Keratinocyte (primary cell): ENCODE results near the gene SOS1. TPM values are rescaled to one million over a fixed set of nuclear protein-coding genes. Genes with fewer than 3 reads are reported as not detected.

Experiments used
- DNase-seq: peaks from one replicate; pipeline ENCODE4 v3.0.0-alpha.2; 2011; ENCODE audit warnings: low read depth, missing footprints, low spot score
- FAIRE-seq: peaks from 2 replicates; lab custom pipeline; 2011; peaks lifted over from hg19 to GRCh38; lab: Jason Lieb, UNC
- H2AFZ ChIP-seq: 2 replicates; pipeline ENCODE4 v1.6.0; 2012; ENCODE audit warnings: low read length, control low read depth, inconsistent platforms; ENCODE audit not compliant: control insufficient read depth
- H3K27ac ChIP-seq: 2 replicates; pipeline ENCODE4 v1.5.1; 2011; ENCODE audit warnings: low read length; ENCODE audit not compliant: control insufficient read depth, insufficient read depth
- H3K27me3 ChIP-seq: 3 replicates; pipeline ENCODE4 v1.6.0; 2011; ENCODE audit warnings: low read length; ENCODE audit not compliant: control insufficient read depth, insufficient read depth; ENCODE audit errors: extremely low read depth
- H3K36me3 ChIP-seq, 2 experiments: 2 replicates in 1 of 2; 3 replicates in 1 of 2; pipeline ENCODE4 v1.5.1; 2011; ENCODE audit warnings: low read length in 2 of 2, mild to moderate bottlenecking in 1 of 2; ENCODE audit not compliant: control insufficient read depth in 2 of 2, insufficient read depth in 2 of 2; ENCODE audit errors: extremely low read depth in 1 of 2
- H3K4me1 ChIP-seq: 3 replicates; pipeline ENCODE4 v1.5.1; 2011; ENCODE audit warnings: low read length; ENCODE audit not compliant: control insufficient read depth, insufficient read depth; ENCODE audit errors: extremely low read depth
- H3K4me2 ChIP-seq: 3 replicates; pipeline ENCODE4 v1.6.0; 2011; ENCODE audit warnings: low read depth, low read length; ENCODE audit not compliant: control insufficient read depth, insufficient read depth; ENCODE audit errors: extremely low read depth
- H3K4me3 ChIP-seq, 3 experiments: fragments of 200-600 bp in 1 of 3; sonication (generic) in 1 of 3; 2 replicates in 2 of 3; 3 replicates in 1 of 3; pipeline ENCODE4 v1.5.1; 2011 to 2016; ENCODE audit warnings: low read length in 3 of 3, mild to moderate bottlenecking in 3 of 3, control low read depth in 2 of 3, inconsistent platforms in 1 of 3, low read depth in 1 of 3, mixed read lengths in 1 of 3, mixed run types in 1 of 3, moderate library complexity in 1 of 3; ENCODE audit not compliant: control insufficient read depth in 2 of 3, insufficient read depth in 2 of 3; ENCODE audit errors: extremely low read depth in 1 of 3
- H3K79me2 ChIP-seq: 2 replicates; pipeline ENCODE4 v1.6.0; 2012; ENCODE audit warnings: low read length; ENCODE audit not compliant: control insufficient read depth, insufficient read depth
- H3K9ac ChIP-seq: 3 replicates; pipeline ENCODE4 v1.6.0; 2011; ENCODE audit warnings: low read length; ENCODE audit not compliant: control insufficient read depth, insufficient read depth; ENCODE audit errors: extremely low read depth
- H3K9me1 ChIP-seq: 3 replicates; pipeline ENCODE4 v1.6.0; 2011; ENCODE audit warnings: low read length; ENCODE audit not compliant: control insufficient read depth, insufficient read depth; ENCODE audit errors: extremely low read depth
- H3K9me3 ChIP-seq: 2 replicates; pipeline ENCODE4 v1.5.1; 2012; ENCODE audit warnings: low read depth, low read length; ENCODE audit not compliant: control insufficient read depth
- H4K20me1 ChIP-seq: 3 replicates; pipeline ENCODE4 v1.6.0; 2011; ENCODE audit warnings: low read length; ENCODE audit not compliant: control insufficient read depth, insufficient read depth; ENCODE audit errors: extremely low read depth
- EZH2 ChIP-seq: IDR thresholded peaks from one replicate; pipeline ENCODE4 v1.6.1; 2012; ENCODE audit warnings: inconsistent platforms, mild to moderate bottlenecking, low read length, moderate library complexity
- dilution Hi-C: fragments of 300-500 bp; cut with MboI; formaldehyde crosslinking; loops from one replicate; pipeline ENCODE4 v1.7.0; 2020; ENCODE audit warnings: low sequenced_read_pairs; ENCODE audit not compliant: extremely low pct_ligation_motif_present
- polyA plus RNA-seq, 5 experiments: library from polyadenylated mRNA; depleted of rRNA in 3 of 5; stranded (reverse) in 3 of 5; stranded (forward) in 1 of 5; unstranded in 1 of 5; fragments of >200 nt; gene quantifications; 1 replicate in 1 of 5; 2 replicates in 3 of 5; 3 replicates in 1 of 5; pipeline versions ENCODE4 v1.2.1 to v1.2.3, GENCODE V29; 2011 to 2012; ENCODE audit warnings: missing spikeins in 2 of 5, low read depth in 1 of 5, low replicate concordance in 1 of 5
- small RNA-seq, 3 experiments: library from RNA; depleted of rRNA; stranded (forward); fragments of <200 nt; gene quantifications; one replicate each; pipeline ENCODE3, GENCODE V24; 2012; ENCODE audit warnings: low read depth in 3 of 3, low replicate concordance in 1 of 3; ENCODE audit not compliant: insufficient read length in 3 of 3
- TF ChIP-seq, protein P1 (sequence below), 3 experiments: IDR thresholded peaks in 1 of 3; conservative IDR thresholded peaks in 1 of 3; optimal IDR thresholded peaks in 1 of 3; 2 replicates in 2 of 3; 3 replicates in 1 of 3; pipeline versions ENCODE3 to v1.5.1; 2011; ENCODE audit warnings: low read length in 3 of 3, mild to moderate bottlenecking in 3 of 3, moderate library complexity in 2 of 3, control low read depth in 1 of 3, inconsistent platforms in 1 of 3; ENCODE audit not compliant: insufficient read depth in 2 of 3; ENCODE audit errors: extremely low read depth in 1 of 3

The SOS1 gene
- polyA plus RNA-seq, 1 donor (not counting 4 experiments of a cell fraction or from before 2014, with no cell fraction given), result 21.5 TPM

DNA sequence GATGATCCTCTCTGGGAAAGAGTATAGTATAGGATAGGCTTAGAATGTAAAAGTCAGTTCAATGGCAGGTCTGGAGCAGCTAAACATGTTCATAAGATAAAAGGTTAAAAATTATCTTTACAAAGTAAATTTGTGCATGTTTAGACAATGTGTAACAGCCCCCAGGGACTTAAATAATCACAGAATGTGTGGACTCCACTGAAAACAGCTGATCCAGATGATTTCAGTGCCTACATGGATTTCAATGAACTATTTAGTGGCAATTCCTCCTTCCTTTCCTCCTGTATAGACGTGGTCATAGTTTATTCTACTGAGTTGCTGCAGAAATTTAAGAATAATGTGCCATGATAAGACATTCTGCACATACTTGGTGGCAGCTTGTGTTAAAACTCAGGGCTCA is 188.3 kb downstream of the SOS1 start:
- H3K36me3 ChIP-seq, result no peaks in the 10 kb centered on the region
- H3K9me3 ChIP-seq, result no peaks in the 10 kb centered on the region
- no peak overlapping the region for H3K27ac ChIP-seq
- no peak overlapping the region for H2AFZ ChIP-seq
- H3K27me3 ChIP-seq, result no peaks in the 10 kb centered on the region
- FAIRE-seq (no peak), DNase-seq (no peak)
- dilution Hi-C loops, result no loop called here
- H3K9ac ChIP-seq, result no peak overlapping the region
- no peak overlapping the region for H3K4me2 ChIP-seq
- H4K20me1 ChIP-seq, result no peaks in the 10 kb centered on the region
- TF ChIP-seq, protein P1, sequence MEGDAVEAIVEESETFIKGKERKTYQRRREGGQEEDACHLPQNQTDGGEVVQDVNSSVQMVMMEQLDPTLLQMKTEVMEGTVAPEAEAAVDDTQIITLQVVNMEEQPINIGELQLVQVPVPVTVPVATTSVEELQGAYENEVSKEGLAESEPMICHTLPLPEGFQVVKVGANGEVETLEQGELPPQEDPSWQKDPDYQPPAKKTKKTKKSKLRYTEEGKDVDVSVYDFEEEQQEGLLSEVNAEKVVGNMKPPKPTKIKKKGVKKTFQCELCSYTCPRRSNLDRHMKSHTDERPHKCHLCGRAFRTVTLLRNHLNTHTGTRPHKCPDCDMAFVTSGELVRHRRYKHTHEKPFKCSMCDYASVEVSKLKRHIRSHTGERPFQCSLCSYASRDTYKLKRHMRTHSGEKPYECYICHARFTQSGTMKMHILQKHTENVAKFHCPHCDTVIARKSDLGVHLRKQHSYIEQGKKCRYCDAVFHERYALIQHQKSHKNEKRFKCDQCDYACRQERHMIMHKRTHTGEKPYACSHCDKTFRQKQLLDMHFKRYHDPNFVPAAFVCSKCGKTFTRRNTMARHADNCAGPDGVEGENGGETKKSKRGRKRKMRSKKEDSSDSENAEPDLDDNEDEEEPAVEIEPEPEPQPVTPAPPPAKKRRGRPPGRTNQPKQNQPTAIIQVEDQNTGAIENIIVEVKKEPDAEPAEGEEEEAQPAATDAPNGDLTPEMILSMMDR (optimal IDR thresholded peaks at IDR 0.05 in 1 of 3, IDR thresholded peaks at IDR 0.05 in 1 of 3, conservative IDR thresholded peaks at IDR 0.05 in 1 of 3; ENCODE audit: extremely low read depth in 1 of 3, insufficient read depth in 2 of 3, low read length in 3 of 3), result no peak
- no peak for TF ChIP-seq EZH2
- no peak overlapping the region for H3K4me3 ChIP-seq
- no peaks in the 10 kb centered on the region for H3K79me2 ChIP-seq
- H3K4me1 ChIP-seq, result no peaks in the 10 kb centered on the region
- no peaks in the 10 kb centered on the region for H3K9me1 ChIP-seq

Small RNA genes within 50 kb of the gene (small RNA-seq; reads per million reads assigned to genes)
- 0 reads per million in 3 experiments for gene HSPE1P13
- 0 reads per million in 3 experiments for gene RF00019
- 0 reads per million in 3 experiments for gene RN7SL96P
- gene RNU6-198P, result 0 reads per million in 3 experiments

Other genes with a start within 250 kb of the SOS1 start
- gene DHX57, start 245.1 kb downstream of the SOS1 start, polyA plus RNA-seq, result 18.4 to 19.0 TPM (median 18.6 TPM) in 3 replicates
- gene MORN2, start 245.1 kb downstream of the SOS1 start, polyA plus RNA-seq, result 12.3 to 22.5 TPM (median 15.0 TPM) in 3 replicates
- 0.06 to 0.21 TPM (median 0.09 TPM) in 3 replicates for gene ARHGEF33, start 231.2 kb downstream of the SOS1 start, polyA plus RNA-seq
- not detected in 3 replicates for gene CDKL4, start 122.9 kb upstream of the SOS1 start, polyA plus RNA-seq